Nephron (organoid): Measurements from ENCODE around the gene COMMD8.

Experiments used
- H3K27ac Mint-ChIP-seq, 3 experiments: 2 replicates each; pipeline ENCODE4 v1.8.0; 2020; ENCODE audit warnings: mixed read lengths in 3 of 3, mild to moderate bottlenecking in 2 of 3, moderate library complexity in 1 of 3
- H3K27me3 Mint-ChIP-seq: 2 replicates; pipeline ENCODE4 v1.8.0; 2021; ENCODE audit warnings: low read depth, mild to moderate bottlenecking, moderate library complexity, mixed read lengths
- H3K36me3 Mint-ChIP-seq: 2 replicates; pipeline ENCODE4 v1.8.0; 2020; ENCODE audit warnings: low read depth, mixed read lengths
- H3K4me1 Mint-ChIP-seq: 2 replicates; pipeline ENCODE4 v1.8.0; 2020; ENCODE audit warnings: mixed read lengths
- H3K4me3 Mint-ChIP-seq, 3 experiments: 2 replicates each; pipeline ENCODE4 v1.8.0; 2020; ENCODE audit warnings: mild to moderate bottlenecking in 3 of 3, mixed read lengths in 3 of 3, moderate library complexity in 2 of 3
- H3K9me3 Mint-ChIP-seq: 2 replicates; pipeline ENCODE4 v1.8.0; 2020; ENCODE audit warnings: mixed read lengths
- CTCF ChIP-seq, 3 experiments: fragments of 200-600 bp; sonication (generic); IDR thresholded peaks; one replicate each; pipeline ENCODE4 v1.5.0; 2021; ENCODE audit warnings: antibody characterized with exemption in 3 of 3; ENCODE audit not compliant: unreplicated experiment in 3 of 3

Gene COMMD8

GRCh38 chr4:47406408-47406807 lies 57.1 kb downstream of the COMMD8 start:
- TF ChIP-seq CTCF (IDR thresholded peaks at IDR 0.05; ENCODE audit: unreplicated experiment in 3 of 3) = no peak
- no peaks in the 10 kb centered on the region for H3K9me3 Mint-ChIP-seq

More at GRCh38 chr4:47406408-47406807, 57.1 kb downstream of the COMMD8 start:
- peaks cover 6% of the 10 kb centered on the region for H3K4me1 Mint-ChIP-seq
- no peaks in the 10 kb centered on the region for H3K27me3 Mint-ChIP-seq
- no peaks in the 10 kb centered on the region for H3K36me3 Mint-ChIP-seq
- no peak overlapping the region for H3K4me3 Mint-ChIP-seq
- H3K27ac Mint-ChIP-seq = no peak overlapping the region
